Nephron progenitor cell (in vitro differentiated cells): Measurements from ENCODE around the gene BBS9.

Experiments used
- DNase-seq: peaks from one replicate; pipeline ENCODE4 v3.0.0; 2021
- H3K27ac Mint-ChIP-seq: 2 replicates; pipeline ENCODE4 v1.8.0; 2021; ENCODE audit warnings: mild to moderate bottlenecking, moderate library complexity, mixed read lengths
- H3K27me3 Mint-ChIP-seq: 2 replicates; pipeline ENCODE4 v1.8.0; 2021; ENCODE audit warnings: mild to moderate bottlenecking, low read depth, mixed read lengths; ENCODE audit not compliant: poor library complexity
- H3K36me3 Mint-ChIP-seq: 2 replicates; pipeline ENCODE4 v1.8.0; 2021; ENCODE audit warnings: low read depth, mixed read lengths
- H3K4me1 Mint-ChIP-seq: 2 replicates; pipeline ENCODE4 v1.8.0; 2021; ENCODE audit warnings: mixed read lengths
- H3K4me3 Mint-ChIP-seq: 2 replicates; pipeline ENCODE4 v1.8.0; 2021; ENCODE audit warnings: mild to moderate bottlenecking, moderate library complexity, mixed read lengths
- H3K9me3 Mint-ChIP-seq: 2 replicates; pipeline ENCODE4 v1.8.0; 2021; ENCODE audit warnings: mild to moderate bottlenecking, moderate library complexity, mixed read lengths
- TF ChIP-seq, protein P1 (sequence below): fragments of 200-600 bp; sonication (generic); IDR thresholded peaks from 2 replicates; pipeline ENCODE4 v1.5.0; 2021; ENCODE audit warnings: antibody characterized with exemption

Gene BBS9

DNA sequence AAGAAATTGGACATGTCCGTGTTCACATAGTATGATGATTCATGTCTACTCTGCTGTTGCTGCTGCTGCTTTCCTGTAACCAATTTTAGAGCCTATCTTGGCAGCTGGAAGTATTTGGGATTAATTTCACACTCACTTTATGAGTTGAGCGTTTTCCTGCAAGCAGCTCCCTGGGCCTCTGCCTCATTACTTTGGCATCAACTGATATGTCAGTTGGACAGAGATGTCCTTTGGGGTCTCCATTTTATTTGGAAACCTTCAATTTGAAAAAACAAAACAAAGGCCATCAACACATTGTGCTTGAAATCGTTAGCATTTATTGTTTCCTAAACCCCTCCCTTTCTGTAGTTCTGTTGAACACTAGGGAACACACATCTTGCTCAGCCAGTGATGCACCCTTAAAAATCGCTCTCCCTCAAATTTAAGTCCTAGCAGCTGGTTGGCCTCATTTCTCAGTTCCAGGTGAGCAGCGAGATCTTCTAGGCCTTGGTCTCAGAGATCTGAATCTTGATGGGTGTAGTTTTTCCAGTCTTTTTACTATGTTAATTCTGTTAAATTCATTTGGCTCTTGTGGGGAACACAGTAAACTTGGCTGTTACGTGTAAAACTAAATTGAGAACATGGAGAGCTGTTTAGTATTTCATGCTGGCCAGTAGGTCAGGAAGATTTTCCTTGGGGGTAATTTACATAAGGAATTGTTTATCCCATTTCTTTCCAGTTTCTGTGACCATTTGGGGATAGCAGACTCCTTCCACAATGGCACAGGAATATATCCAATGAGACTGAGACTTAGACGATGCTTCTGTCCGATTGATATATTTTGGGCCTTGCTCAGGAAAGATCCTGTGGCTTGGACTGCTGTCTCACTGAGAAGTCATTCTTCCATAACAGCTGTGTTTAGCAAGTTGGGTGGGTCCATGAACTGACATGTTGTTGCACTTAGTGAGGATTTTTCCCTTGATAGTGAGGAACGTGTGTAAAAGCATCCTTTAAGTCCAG lies 371.6 kb downstream of the BBS9 start:
- no peak for DNase-seq
- Mint-ChIP-seq H3K9me3 (no peaks in the 10 kb centered on the region), H3K36me3 (peaks cover 1% of the 10 kb centered on the region), H3K4me1 (peaks cover 20% of the 10 kb centered on the region), H3K27me3 (no peaks in the 10 kb centered on the region), H3K4me3 (no peak overlapping the region), H3K27ac (no peak overlapping the region)
- TF ChIP-seq, protein P1, sequence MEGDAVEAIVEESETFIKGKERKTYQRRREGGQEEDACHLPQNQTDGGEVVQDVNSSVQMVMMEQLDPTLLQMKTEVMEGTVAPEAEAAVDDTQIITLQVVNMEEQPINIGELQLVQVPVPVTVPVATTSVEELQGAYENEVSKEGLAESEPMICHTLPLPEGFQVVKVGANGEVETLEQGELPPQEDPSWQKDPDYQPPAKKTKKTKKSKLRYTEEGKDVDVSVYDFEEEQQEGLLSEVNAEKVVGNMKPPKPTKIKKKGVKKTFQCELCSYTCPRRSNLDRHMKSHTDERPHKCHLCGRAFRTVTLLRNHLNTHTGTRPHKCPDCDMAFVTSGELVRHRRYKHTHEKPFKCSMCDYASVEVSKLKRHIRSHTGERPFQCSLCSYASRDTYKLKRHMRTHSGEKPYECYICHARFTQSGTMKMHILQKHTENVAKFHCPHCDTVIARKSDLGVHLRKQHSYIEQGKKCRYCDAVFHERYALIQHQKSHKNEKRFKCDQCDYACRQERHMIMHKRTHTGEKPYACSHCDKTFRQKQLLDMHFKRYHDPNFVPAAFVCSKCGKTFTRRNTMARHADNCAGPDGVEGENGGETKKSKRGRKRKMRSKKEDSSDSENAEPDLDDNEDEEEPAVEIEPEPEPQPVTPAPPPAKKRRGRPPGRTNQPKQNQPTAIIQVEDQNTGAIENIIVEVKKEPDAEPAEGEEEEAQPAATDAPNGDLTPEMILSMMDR: no peak

DNA sequence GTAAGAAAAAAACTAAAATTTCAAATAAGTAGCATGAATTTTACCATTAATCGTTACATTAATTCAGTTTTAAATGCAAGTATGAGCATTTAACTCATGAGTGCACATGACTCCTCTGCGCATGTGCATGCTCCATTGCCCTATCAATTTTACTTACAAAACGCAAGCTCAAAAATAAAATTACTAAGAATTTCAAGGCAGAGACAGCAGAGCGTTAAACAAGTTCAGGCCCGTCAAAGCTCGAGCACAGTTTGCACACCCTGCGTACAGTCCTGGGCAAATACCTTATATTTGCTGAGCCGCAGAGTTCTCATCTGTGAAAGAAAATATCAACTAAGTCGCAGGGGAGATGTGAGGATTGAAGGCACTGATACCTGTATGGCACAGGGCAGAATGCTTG lies 373.6 kb downstream of the BBS9 start:
- no peaks in the 10 kb centered on the region for H3K27me3 Mint-ChIP-seq
- H3K36me3 Mint-ChIP-seq: peaks cover 4% of the 10 kb centered on the region
- H3K9me3 Mint-ChIP-seq: no peaks in the 10 kb centered on the region
- TF ChIP-seq, protein P1: no peak
- DNase-seq: no peak
- no peak overlapping the region for H3K4me3 Mint-ChIP-seq
- no peak overlapping the region for H3K27ac Mint-ChIP-seq
- peaks cover 22% of the 10 kb centered on the region for H3K4me1 Mint-ChIP-seq

DNA sequence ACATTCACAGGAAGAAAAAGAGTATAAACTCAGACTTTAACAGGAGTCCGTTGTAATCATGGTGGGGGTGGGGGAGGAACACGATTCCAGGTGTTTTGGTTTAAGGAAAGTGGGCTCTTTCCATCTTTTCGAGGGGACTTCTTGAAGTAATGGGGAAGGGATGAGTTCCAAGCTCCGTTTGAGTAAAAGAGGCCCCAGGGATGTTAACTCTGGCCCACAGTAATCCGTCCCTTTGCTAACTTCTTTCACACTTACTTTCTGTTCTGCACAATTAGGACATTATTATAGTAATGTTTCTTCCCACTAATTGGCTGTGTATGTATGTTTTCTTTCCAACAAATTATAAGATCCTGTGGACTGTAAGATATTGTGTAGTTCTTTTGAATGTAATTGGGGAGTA lies 374.4 kb downstream of the BBS9 start:
- no peaks in the 10 kb centered on the region for H3K9me3 Mint-ChIP-seq
- H3K36me3 Mint-ChIP-seq: peaks cover 4% of the 10 kb centered on the region
- DNase-seq: no peak
- no peak overlapping the region for H3K4me3 Mint-ChIP-seq
- TF ChIP-seq, protein P1: no peak
- no peaks in the 10 kb centered on the region for H3K27me3 Mint-ChIP-seq
- peaks cover 22% of the 10 kb centered on the region for H3K4me1 Mint-ChIP-seq
- peak overlapping the region; percentile 29 for H3K27ac Mint-ChIP-seq

GRCh38 chr7:33504266-33504665 lies 374.9 kb downstream of the BBS9 start:
- Mint-ChIP-seq H3K27me3 (no peaks in the 10 kb centered on the region), H3K36me3 (peaks cover 4% of the 10 kb centered on the region), H3K27ac (no peak overlapping the region), H3K4me1 (peaks cover 22% of the 10 kb centered on the region), H3K9me3 (no peaks in the 10 kb centered on the region), H3K4me3 (no peak overlapping the region)
- TF ChIP-seq, protein P1: no peak
- no peak for DNase-seq

GRCh38 chr7:33509206-33509605 lies 379.8 kb downstream of the BBS9 start:
- no peak for DNase-seq

More at GRCh38 chr7:33509206-33509605, 379.8 kb downstream of the BBS9 start:
- Mint-ChIP-seq H3K36me3 (peaks cover 4% of the 10 kb centered on the region), H3K4me1 (peaks cover 37% of the 10 kb centered on the region), H3K27me3 (peaks cover 2% of the 10 kb centered on the region), H3K27ac (no peak overlapping the region), H3K4me3 (no peak overlapping the region), H3K9me3 (no peaks in the 10 kb centered on the region)
- TF ChIP-seq, protein P1: no peak
